ENCODE data around the gene TCAIM. TPM values are rescaled to one million over a fixed set of nuclear protein-coding genes. Genes with fewer than 3 reads are reported as not detected.
A peak's percentile ranks its signal among the peaks of the same experiment; 100 is the strongest.

The TCAIM gene
- total and polyA plus RNA-seq, 9 of the 15 experiments (the other 6 are each of a cell fraction or from before 2014, with no cell fraction given): 19.7 to 53.3 (median 36.9) TPM

DNA sequence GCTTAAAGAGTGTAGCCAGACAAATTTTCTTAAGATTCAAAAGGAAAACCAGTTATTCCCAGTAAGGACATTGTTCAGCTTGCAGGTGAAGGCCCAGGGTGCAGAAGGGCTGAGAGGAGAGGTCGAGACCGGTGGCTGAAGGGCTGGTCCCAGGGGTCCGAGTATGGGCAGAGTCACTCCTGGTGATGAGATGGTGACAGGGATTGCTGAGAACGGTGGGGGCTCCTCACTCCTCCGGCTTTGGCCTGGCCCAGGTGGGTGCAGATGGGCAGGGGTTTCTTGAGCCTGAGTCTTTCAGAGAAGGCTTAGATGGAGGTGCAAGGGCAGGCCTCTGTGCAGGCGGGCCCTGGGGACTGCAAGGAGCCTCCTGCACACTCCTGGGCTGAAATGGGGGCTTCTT, 82.7 kb downstream of the TCAIM start (continued):
- no peak for TF ChIP-seq ZNF197 (CRISPR knock-in tag; IDR thresholded peaks at IDR 0.05; ENCODE audit: low read depth)
- no peak for TF ChIP-seq NBN (IDR thresholded peaks at IDR 0.05; ENCODE audit: low read depth)
- TF ChIP-seq CC2D1A (IDR thresholded peaks at IDR 0.05): no peak
- no peak for TF ChIP-seq NFXL1 (CRISPR knock-in tag; IDR thresholded peaks at IDR 0.05)
- TF ChIP-seq, protein P1, sequence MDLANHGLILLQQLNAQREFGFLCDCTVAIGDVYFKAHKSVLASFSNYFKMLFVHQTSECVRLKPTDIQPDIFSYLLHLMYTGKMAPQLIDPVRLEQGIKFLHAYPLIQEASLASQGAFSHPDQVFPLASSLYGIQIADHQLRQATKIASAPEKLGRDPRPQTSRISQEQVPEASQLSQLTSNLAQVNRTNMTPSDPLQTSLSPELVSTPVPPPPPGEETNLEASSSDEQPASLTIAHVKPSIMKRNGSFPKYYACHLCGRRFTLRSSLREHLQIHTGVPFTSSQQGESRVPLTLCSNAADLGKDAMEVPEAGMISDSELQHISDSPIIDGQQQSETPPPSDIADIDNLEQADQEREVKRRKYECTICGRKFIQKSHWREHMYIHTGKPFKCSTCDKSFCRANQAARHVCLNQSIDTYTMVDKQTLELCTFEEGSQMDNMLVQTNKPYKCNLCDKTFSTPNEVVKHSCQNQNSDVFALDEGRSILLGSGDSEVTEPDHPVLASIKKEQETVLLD (IDR thresholded peaks at IDR 0.05): no peak

DNA sequence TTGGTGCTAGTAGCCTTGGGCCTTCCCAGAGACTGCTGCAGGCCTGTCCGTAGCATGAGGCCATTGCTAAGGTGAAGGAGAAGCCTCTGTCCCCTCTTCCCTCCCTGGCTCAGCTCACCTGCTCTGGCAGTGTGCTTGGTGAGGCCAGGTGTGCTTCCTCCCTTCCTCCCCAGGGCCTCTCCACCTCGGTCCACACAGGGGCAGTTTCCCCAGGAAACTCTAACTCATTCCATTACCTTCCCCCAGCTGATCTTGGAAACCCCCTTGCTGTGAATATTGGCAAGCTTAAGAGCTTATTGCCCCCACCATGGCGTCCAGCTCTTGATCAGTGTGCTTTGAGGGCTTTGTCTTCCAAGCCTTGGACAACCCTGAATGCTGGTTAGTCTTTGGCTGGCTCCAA, 86.2 kb downstream of the TCAIM start:
- Histone ChIP-seq H3K36me3 (ENCODE audit: control insufficient read depth, insufficient read depth, low read length) (peaks cover 5% of the 10 kb centered on the region; the same call in 1 of the 3 replicates), H3K4me1 (replicated peaks in 1 of 2; ENCODE audit: control insufficient read depth in 2 of 2, insufficient read depth in 2 of 2, low read length in 2 of 2) (peaks cover 1 to 18% of the 10 kb centered on the region in 2 experiments; a peak in 3 of 5 replicates), H3K4me2 (ENCODE audit: insufficient read depth, low read length) (no peak overlapping the region), H3K9me3 (replicated peaks; ENCODE audit: control insufficient read depth, insufficient read depth, low read depth, low read length) (no peaks in the 10 kb centered on the region), H2AFZ (ENCODE audit: low read depth, low read length) (no peak overlapping the region), H3K27ac (ENCODE audit: extremely low read depth, low read depth, low read length) (no peak overlapping the region), H3K9ac (ENCODE audit: insufficient read depth in 1 of 2, low read depth in 2 of 2, low read length in 2 of 2) (peak overlapping the region in 1 of 2 experiments; percentile 70; a peak in 2 of 4 replicates), H3K9me1 (ENCODE audit: control insufficient read depth, insufficient read depth, low read length) (peaks cover 4% of the 10 kb centered on the region), H3K4me3 (no peak overlapping the region), H3K79me2 (ENCODE audit: control insufficient read depth, insufficient read depth, low read length) (0 out of 3 replicates have a peak, but pooled peaks cover 1% of the 10 kb centered on the region), H4K20me1 (replicated peaks; ENCODE audit: control insufficient read depth, insufficient read depth, low read length) (no peaks in the 10 kb centered on the region), H3K27me3 (ENCODE audit: control insufficient read depth in 2 of 2, insufficient read depth in 2 of 2, low read length in 2 of 2) (no peaks in the 10 kb centered on the region)
- TF ChIP-seq FOXP1 (CRISPR knock-in tag; IDR thresholded peaks at IDR 0.05) (no peak), FOSL1 (tag; conservative IDR thresholded peaks at IDR 0.05) (no peak), POLR3A (IDR thresholded peaks at IDR 0.05; ENCODE audit: borderline replicate concordance, extremely low read depth, insufficient read depth, insufficient read length) (no peak), ELF2 (CRISPR knock-in tag; IDR thresholded peaks at IDR 0.05) (no peak), ZNF212 (CRISPR knock-in tag; IDR thresholded peaks at IDR 0.05) (no peak)
- TF ChIP-seq, protein P2, sequence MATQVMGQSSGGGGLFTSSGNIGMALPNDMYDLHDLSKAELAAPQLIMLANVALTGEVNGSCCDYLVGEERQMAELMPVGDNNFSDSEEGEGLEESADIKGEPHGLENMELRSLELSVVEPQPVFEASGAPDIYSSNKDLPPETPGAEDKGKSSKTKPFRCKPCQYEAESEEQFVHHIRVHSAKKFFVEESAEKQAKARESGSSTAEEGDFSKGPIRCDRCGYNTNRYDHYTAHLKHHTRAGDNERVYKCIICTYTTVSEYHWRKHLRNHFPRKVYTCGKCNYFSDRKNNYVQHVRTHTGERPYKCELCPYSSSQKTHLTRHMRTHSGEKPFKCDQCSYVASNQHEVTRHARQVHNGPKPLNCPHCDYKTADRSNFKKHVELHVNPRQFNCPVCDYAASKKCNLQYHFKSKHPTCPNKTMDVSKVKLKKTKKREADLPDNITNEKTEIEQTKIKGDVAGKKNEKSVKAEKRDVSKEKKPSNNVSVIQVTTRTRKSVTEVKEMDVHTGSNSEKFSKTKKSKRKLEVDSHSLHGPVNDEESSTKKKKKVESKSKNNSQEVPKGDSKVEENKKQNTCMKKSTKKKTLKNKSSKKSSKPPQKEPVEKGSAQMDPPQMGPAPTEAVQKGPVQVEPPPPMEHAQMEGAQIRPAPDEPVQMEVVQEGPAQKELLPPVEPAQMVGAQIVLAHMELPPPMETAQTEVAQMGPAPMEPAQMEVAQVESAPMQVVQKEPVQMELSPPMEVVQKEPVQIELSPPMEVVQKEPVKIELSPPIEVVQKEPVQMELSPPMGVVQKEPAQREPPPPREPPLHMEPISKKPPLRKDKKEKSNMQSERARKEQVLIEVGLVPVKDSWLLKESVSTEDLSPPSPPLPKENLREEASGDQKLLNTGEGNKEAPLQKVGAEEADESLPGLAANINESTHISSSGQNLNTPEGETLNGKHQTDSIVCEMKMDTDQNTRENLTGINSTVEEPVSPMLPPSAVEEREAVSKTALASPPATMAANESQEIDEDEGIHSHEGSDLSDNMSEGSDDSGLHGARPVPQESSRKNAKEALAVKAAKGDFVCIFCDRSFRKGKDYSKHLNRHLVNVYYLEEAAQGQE (IDR thresholded peaks at IDR 0.05; ENCODE audit: borderline replicate concordance): no peak
- TF ChIP-seq, protein P2 (CRISPR knock-in tag; IDR thresholded peaks at IDR 0.05; ENCODE audit: low read depth): no peak
- peak; percentile 8; the same call in 2 of the 3 replicates for ATAC-seq
- in situ Hi-C loops (cut with MboI) (no loop called here), intact Hi-C loops (cut with micrococcal nuclease) (no loop called here)
- no peak for FAIRE-seq
- ChIA-PET POLR2A (interaction anchor here (0.5 to 2.9 kb wide), 6 partner anchors 8 to 337 kb away, joined by 3 to 12 read pairs (median 3); partner anchors contain the start of genes KIF15 and ZNF502), CTCF (ENCODE audit: low intra/inter-chr PET ratio) (no interaction called here)
- BruUV-seq (replicated peaks): no TSS peak
- no peak for DNase-seq (ENCODE audit: extremely low read depth in 1 of 4, low spot score in 3 of 4)
- WGBS (ENCODE audit: insufficient coverage, low coverage, missing lambda C conversion rate): 51% methylated on average over 3 of the region's 3 CpGs

Data from K562 (cell line).